Stimulated activated CD8-positive, alpha-beta memory T cell treated with anti-CD3 and anti-CD28 coated beads, Interleukin-15, amount 100 ng/mL, for 48 hours (primary cell): ENCODE measurements around the gene MGRN1.

Experiments
- DNase-seq, 2 donors: peaks; one replicate each; pipeline ENCODE4 v3.0.0-alpha.2; 2020; ENCODE audit warnings: low read depth in 2 of 2

The MGRN1 gene

GRCh38 chr16:4697848-4698291, 73.2 kb downstream of the MGRN1 start:
- DNase-seq, result no peak

GRCh38 chr16:4698321-4699045, 73.9 kb downstream of the MGRN1 start:
- no peak for DNase-seq

GRCh38 chr16:4699046-4699556, 74.5 kb downstream of the MGRN1 start:
- DNase-seq, result no peak

GRCh38 chr16:4700380-4700996, 75.9 kb downstream of the MGRN1 start:
- DNase-seq, result no peak

- no peak for DNase-seq
These were observed 76.5 kb downstream of the MGRN1 start for GRCh38 chr16:4700997-4701743.

GRCh38 chr16:4701791-4702465, 77.3 kb downstream of the MGRN1 start:
- DNase-seq, result no peak

GRCh38 chr16:4702466-4702808, 77.8 kb downstream of the MGRN1 start:
- no peak for DNase-seq

GRCh38 chr16:4703906-4704305, 79.3 kb downstream of the MGRN1 start:
- no peak for DNase-seq

- DNase-seq, result no peak
These were observed 79.9 kb downstream of the MGRN1 start for GRCh38 chr16:4704491-4704890.

- DNase-seq, result no peak
These were observed 80.3 kb downstream of the MGRN1 start for GRCh38 chr16:4704913-4705312.

- no peak for DNase-seq
These were observed 82.2 kb downstream of the MGRN1 start for GRCh38 chr16:4706871-4707270.

GRCh38 chr16:4709481-4709880, 84.9 kb downstream of the MGRN1 start:
- no peak for DNase-seq

- DNase-seq, result no peak
These were observed 89.3 kb downstream of the MGRN1 start for GRCh38 chr16:4713663-4714501.

- no peak for DNase-seq
These were observed 90.4 kb downstream of the MGRN1 start for GRCh38 chr16:4714996-4715395.

GRCh38 chr16:4718466-4718865, 93.8 kb downstream of the MGRN1 start:
- no peak for DNase-seq

- no peak for DNase-seq
These were observed 98.6 kb downstream of the MGRN1 start for GRCh38 chr16:4723071-4723767.

GRCh38 chr16:4724661-4725270, 100.1 kb downstream of the MGRN1 start:
- no peak for DNase-seq

- DNase-seq, result no peak
These were observed 102.0 kb downstream of the MGRN1 start for GRCh38 chr16:4726616-4727015.

- no peak for DNase-seq
These were observed 104.0 kb downstream of the MGRN1 start for GRCh38 chr16:4728676-4729075.

- no peak for DNase-seq
These were observed 105.2 kb downstream of the MGRN1 start for GRCh38 chr16:4729876-4730275.
